HT-29 (cell line): ENCODE data around the gene GPC5. TPM values are rescaled to one million over a fixed set of nuclear protein-coding genes. Genes with fewer than 3 reads are reported as not detected.

Experiments used
- DNase-seq: peaks from one replicate; pipeline ENCODE4 v3.0.0-alpha.2; 2015; ENCODE audit warnings: low spot score
- total RNA-seq: library from RNA; depleted of rRNA; stranded (reverse); fragments of >200 nt; shearing (Covaris generic); gene quantifications from 2 replicates; pipeline ENCODE4 v1.2.3, GENCODE V29; 2014

The GPC5 gene
- total RNA-seq, 1 experiment from 2014 or later, result not detected

GRCh38 chr13:91962946-91963345 lies 564.5 kb downstream of the GPC5 start:
- no peak for DNase-seq

DNA sequence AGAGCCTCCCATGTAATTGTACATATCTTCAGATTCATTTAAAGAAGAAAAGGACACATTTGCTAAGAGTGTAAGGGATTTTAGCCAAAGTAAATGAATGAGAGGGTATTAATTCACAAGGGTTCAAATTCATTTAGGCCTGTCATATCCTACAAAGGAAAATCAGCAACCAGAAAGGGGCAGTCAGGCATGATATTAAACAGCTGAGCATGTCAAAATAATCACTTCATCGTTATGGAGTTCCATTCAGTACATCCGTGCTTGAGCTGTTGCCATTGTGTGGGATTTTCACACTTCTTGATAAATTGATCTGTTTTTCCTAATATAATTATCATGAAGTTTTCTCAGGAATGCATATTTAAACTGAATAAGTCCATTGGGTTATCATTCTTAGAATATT lies 567.1 kb downstream of the GPC5 start:
- no peak for DNase-seq

- no peak for DNase-seq
These were observed 580.1 kb downstream of the GPC5 start for GRCh38 chr13:91978571-91978970.

DNA sequence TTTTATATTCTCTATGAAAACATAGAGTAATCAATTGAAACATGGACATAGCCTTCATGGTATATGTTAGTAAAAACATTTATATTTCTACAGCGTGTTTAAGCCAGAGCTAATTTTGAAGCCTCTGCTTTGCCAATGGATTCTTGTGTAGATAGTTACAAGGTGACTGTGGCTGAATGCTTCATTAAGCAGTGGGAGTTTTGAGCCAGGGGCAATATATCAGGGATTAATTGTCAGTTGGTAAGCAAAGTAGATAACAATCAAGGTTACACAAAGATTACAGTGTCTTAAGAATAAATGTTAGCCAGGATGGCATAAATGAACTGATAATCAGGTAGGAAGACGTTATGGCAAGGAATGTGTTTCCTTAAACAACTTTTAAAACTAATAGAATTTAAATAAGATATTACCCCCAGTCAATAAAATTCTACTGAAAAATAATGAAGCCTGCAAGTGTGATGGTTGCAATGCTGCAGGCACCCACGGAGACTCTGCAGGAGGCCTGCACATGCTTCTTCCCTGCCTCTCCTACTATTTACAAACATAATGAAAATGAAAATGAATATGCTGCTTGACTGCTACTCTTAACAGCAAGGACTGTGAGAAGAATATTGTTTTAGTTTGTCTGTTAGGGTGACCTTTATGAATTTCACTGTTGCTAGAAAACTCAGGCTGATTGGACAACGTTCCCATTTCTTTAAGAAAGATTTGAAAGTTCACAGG lies 588.5 kb downstream of the GPC5 start:
- no peak for DNase-seq

- DNase-seq, result no peak
These were observed 589.9 kb downstream of the GPC5 start for GRCh38 chr13:91988331-91988730.

DNA sequence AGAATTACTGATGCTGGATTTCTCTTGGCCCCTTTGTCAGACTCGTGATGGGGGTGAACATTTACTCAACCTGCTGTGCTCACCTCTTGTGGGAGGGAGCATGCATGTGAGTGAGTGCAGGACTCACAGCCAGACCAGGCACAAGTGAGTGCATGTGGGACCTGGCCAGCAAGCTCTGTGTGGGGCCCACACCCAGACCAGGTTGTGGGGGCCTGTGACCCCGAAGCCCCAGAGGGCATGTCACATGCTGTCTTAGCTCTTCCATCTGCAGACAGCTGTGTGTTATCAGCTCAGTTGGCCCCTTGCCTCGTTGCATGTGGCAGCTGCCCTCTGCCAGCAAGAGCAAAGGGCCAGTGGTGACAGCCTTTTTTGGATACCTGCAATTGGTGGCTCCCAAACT lies 614.4 kb downstream of the GPC5 start:
- no peak for DNase-seq

DNA sequence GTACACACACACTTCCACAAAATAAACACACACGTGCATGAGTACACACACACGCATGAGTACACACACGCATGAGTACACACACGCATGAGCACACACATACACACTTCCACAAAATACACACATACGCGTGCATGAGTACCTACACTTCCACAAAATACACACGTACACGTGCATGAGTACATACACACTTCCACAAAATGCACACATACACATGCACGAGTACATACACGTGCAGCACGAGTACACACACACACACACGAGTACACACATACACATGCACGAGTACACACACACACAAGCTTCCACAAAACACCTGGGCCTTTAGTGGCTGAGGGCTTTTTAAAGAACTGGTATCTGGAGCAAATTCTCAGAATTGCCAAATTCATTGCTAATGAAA lies 619.3 kb downstream of the GPC5 start:
- no peak for DNase-seq

DNA sequence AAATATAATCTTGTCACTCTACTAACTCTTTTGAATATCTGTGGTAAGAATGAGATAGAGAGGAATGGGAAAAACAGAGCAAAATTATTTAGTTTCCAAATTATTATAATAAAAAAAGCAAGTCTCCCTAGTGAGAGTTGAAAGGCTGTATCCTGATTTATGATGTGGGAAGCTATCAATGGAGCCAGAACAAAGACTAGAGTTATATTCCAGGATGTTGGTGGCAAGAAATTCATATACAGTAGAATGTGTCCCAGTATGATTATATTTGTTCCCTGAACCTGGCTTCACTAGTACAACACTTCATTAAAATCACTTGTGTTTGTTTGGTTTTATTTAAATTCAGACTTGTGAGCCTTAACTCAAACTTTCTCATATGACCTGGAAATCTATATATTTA lies 630.3 kb downstream of the GPC5 start:
- no peak for DNase-seq

DNA sequence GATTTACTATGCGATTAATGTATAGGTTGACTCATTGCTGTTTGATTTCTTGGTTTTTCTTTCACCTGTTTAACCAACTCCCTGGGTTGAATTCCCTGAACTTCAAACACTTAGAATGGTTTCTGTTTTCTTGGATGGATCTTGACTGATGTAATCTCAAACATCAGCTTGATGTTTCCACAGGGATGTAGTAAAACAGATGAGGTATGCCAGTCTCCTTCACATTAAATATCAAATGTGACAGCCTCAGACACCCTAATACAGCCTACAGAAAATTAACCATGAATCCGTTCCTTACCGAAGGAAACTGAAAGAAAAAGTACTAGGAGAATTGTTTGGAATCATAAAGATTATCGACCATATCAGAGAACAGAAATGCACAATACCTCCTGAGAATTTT lies 631.2 kb downstream of the GPC5 start:
- no peak for DNase-seq

DNA sequence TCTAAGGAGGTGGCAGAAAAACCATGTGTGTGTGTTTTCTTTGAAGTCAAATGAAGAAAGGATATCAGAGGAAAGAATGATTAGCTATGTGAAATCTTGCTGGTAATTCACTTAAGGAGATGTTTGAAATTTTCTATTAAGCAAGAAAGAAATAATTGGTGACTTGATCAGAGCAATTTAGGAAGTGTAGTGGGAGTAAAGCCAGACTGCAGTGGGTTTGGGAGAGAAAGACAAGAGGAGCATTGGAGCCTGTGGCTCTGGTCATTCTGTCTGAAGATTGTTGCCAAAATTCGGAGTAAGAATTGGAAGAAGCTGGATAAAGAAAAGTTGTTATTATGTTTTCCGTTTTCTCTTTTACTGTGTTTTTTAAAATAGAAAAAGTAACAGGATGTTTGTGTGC lies 640.5 kb downstream of the GPC5 start:
- no peak for DNase-seq

GRCh38 chr13:92042522-92042921 lies 644.1 kb downstream of the GPC5 start:
- no peak for DNase-seq

GRCh38 chr13:92044351-92044750 lies 645.9 kb downstream of the GPC5 start:
- DNase-seq, result no peak

GRCh38 chr13:92054389-92054788 lies 656.0 kb downstream of the GPC5 start:
- no peak for DNase-seq

- peak; percentile 39 for DNase-seq
These were observed 676.2 kb downstream of the GPC5 start for GRCh38 chr13:92074658-92075057.

- no peak for DNase-seq
These were observed 699.0 kb downstream of the GPC5 start for GRCh38 chr13:92097337-92097903.

DNA sequence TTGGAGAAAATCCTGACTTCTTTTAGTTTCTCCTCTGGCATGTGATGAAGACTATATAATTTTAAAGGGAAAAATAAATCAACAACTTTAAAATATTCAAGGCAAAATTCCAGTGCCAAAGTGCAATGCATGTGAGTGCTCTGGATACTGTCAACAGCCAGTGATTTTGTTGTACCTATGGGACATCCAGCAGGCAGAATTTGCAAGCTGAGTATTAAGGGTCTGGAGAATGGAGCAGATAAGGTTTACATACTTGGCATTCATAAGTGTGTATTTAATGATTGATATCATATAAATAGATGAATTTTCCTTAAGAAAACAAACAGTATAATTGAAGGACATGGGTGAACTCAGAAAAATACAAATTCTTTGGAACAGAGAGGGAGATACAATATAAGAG lies 703.4 kb downstream of the GPC5 start:
- DNase-seq, result no peak

- no peak for DNase-seq
These were observed 705.3 kb downstream of the GPC5 start for GRCh38 chr13:92103689-92104153.

- DNase-seq, result no peak
These were observed 723.9 kb downstream of the GPC5 start for GRCh38 chr13:92122186-92122853.

GRCh38 chr13:92126399-92126798 lies 728.0 kb downstream of the GPC5 start:
- no peak for DNase-seq

DNA sequence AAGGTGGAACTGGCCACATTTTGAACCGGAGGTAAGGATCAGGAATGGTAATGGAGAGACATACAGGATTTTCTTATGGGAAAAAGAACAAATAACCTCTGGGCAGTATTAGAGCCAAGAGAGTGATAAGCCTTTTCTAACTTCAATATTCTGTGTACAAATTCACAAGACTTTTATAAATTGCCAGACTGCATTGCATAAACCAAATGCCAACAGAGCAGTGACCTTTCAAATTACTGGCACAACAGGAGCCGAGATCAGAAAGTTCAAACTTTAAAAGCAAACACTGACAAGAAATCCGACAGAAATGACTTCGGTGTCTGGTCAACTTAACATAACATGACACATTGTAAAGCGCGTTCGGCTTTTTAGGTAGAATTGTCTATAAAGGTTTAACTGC lies 737.1 kb downstream of the GPC5 start:
- no peak for DNase-seq

GRCh38 chr13:92136449-92137155 lies 738.2 kb downstream of the GPC5 start:
- DNase-seq, result no peak

DNA sequence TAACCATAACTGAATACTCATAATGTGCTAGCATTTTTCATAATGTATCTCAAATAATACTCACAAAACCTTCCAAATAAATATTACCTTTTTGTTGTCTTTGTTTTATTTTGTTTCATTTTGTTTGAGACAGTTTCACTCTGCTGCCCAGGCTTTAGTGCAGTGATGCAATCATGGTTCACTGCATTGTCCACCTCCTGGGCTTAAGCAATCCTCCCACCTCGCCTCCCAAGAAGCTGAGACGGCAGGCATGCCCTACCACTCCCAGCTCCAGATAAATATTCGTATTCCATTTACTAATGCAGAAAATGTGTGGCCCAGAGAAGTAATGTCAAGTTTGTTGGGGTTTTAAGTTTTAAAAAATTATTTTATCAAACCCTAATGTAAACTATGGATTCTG lies 739.1 kb downstream of the GPC5 start:
- no peak for DNase-seq
